ENCODE measurements around the gene ASPHD2.

The ASPHD2 gene

GRCh38 chr22:26482161-26482560 lies 53.1 kb downstream of the ASPHD2 start:
- Histone ChIP-seq H3K4me1 (ENCODE audit: insufficient read depth, low read length) (peaks cover 91% of the 10 kb centered on the region), H3K4me3 (ENCODE audit: low read depth in 1 of 2, low read length in 2 of 2) (peak overlapping the region in 1 of 2 experiments; percentile 91; a peak in 2 of 4 replicates), H3K27me3 (ENCODE audit: insufficient read depth, low read length, poor library complexity) (no peaks in the 10 kb centered on the region), H3K4me2 (ENCODE audit: insufficient read depth, low read length) (peak overlapping the region; percentile 90), H3K36me3 (ENCODE audit: insufficient read depth, low read length) (peaks cover 32% of the 10 kb centered on the region), H3K27ac (ENCODE audit: low read length) (peak overlapping the region; percentile 97), H3K9me3 (ENCODE audit: insufficient read depth, low read length, severe bottlenecking) (no peaks in the 10 kb centered on the region), H3K79me2 (ENCODE audit: insufficient read depth, low read length) (peaks cover 93% of the 10 kb centered on the region), H2AFZ (ENCODE audit: low read depth, low read length) (no peak overlapping the region), H4K20me1 (ENCODE audit: insufficient read depth, low read length) (no peaks in the 10 kb centered on the region), H3K9ac (ENCODE audit: low read depth, low read length) (peak overlapping the region; percentile 80)
- TF ChIP-seq EZH2 (IDR thresholded peaks at IDR 0.05; ENCODE audit: borderline replicate concordance, low read depth, low read length, severe bottlenecking) (no peak), CTCF (IDR thresholded peaks at IDR 0.05; ENCODE audit: borderline replicate concordance, extremely low read depth, low read length, poor library complexity, severe bottlenecking) (no peak)
- DNase-seq: no peak
- ATAC-seq (ENCODE audit: insufficient read depth, low read depth): no peak

GRCh38 chr22:26483043-26483438 lies 54.0 kb downstream of the ASPHD2 start:
- peak overlapping the region; percentile 90 for H3K4me2 ChIP-seq (ENCODE audit: insufficient read depth, low read length)
- H3K79me2 ChIP-seq (ENCODE audit: insufficient read depth, low read length): peaks cover 84% of the 10 kb centered on the region
- no peaks in the 10 kb centered on the region for H4K20me1 ChIP-seq (ENCODE audit: insufficient read depth, low read length)
- H3K4me3 ChIP-seq (ENCODE audit: low read depth in 1 of 2, low read length in 2 of 2): peak overlapping the region; percentile 46 to 91
- peak overlapping the region; percentile 83 for H2AFZ ChIP-seq (ENCODE audit: low read depth, low read length)
- H3K9ac ChIP-seq (ENCODE audit: low read depth, low read length): peak overlapping the region; percentile 80
- peaks cover 91% of the 10 kb centered on the region for H3K4me1 ChIP-seq (ENCODE audit: insufficient read depth, low read length)
- DNase-seq (no peak), ATAC-seq (ENCODE audit: insufficient read depth, low read depth) (no peak)
- H3K9me3 ChIP-seq (ENCODE audit: insufficient read depth, low read length, severe bottlenecking): no peaks in the 10 kb centered on the region
- H3K27me3 ChIP-seq (ENCODE audit: insufficient read depth, low read length, poor library complexity): no peaks in the 10 kb centered on the region
- no peak for TF ChIP-seq EZH2 (IDR thresholded peaks at IDR 0.05; ENCODE audit: borderline replicate concordance, low read depth, low read length, severe bottlenecking)
- no peak for TF ChIP-seq CTCF (IDR thresholded peaks at IDR 0.05; ENCODE audit: borderline replicate concordance, extremely low read depth, low read length, poor library complexity, severe bottlenecking)
- peaks cover 32% of the 10 kb centered on the region for H3K36me3 ChIP-seq (ENCODE audit: insufficient read depth, low read length)
- H3K27ac ChIP-seq (ENCODE audit: low read length): peak overlapping the region; percentile 97

- TF ChIP-seq EZH2 (IDR thresholded peaks at IDR 0.05; ENCODE audit: borderline replicate concordance, low read depth, low read length, severe bottlenecking) (no peak), CTCF (IDR thresholded peaks at IDR 0.05; ENCODE audit: borderline replicate concordance, extremely low read depth, low read length, poor library complexity, severe bottlenecking) (no peak)
- peak within 1 kb of the TSS; percentile 83 for H2AFZ ChIP-seq (ENCODE audit: low read depth, low read length)
Observed at GRCh38 chr22:26483439-26484359, 54.6 kb downstream of the ASPHD2 start, which contains the start of the genes HPS4 and SRRD. TSS of gene HPS4 (minus strand) at chr22:26483783. CDS start at chr22:26481762, 2,021 bp downstream. TSS of gene SRRD (plus strand) at chr22:26483877. CDS start at chr22:26483891, 14 bp downstream.

More at GRCh38 chr22:26483439-26484359, 54.6 kb downstream of the ASPHD2 start, which contains the start of the genes HPS4 and SRRD:
- peak within 1 kb of the TSS; percentile 80 for H3K9ac ChIP-seq (ENCODE audit: low read depth, low read length)
- H3K4me2 ChIP-seq (ENCODE audit: insufficient read depth, low read length): peak within 1 kb of the TSS; percentile 90
- peak within 1 kb of the TSS; percentile 97 for H3K27ac ChIP-seq (ENCODE audit: low read length)
- H4K20me1 ChIP-seq (ENCODE audit: insufficient read depth, low read length): no peaks in the 10 kb centered on the region
- peaks cover 91% of the 10 kb centered on the region for H3K4me1 ChIP-seq (ENCODE audit: insufficient read depth, low read length)
- DNase-seq (peak; percentile 90), ATAC-seq (ENCODE audit: insufficient read depth, low read depth) (peak; percentile 74)
- peaks cover 35% of the 10 kb centered on the region for H3K36me3 ChIP-seq (ENCODE audit: insufficient read depth, low read length)
- H3K27me3 ChIP-seq (ENCODE audit: insufficient read depth, low read length, poor library complexity): no peaks in the 10 kb centered on the region
- no peaks in the 10 kb centered on the region for H3K9me3 ChIP-seq (ENCODE audit: insufficient read depth, low read length, severe bottlenecking)
- H3K79me2 ChIP-seq (ENCODE audit: insufficient read depth, low read length): peaks cover 78% of the 10 kb centered on the region
- peak within 1 kb of the TSS; percentile 46 to 91 for H3K4me3 ChIP-seq (ENCODE audit: low read depth in 1 of 2, low read length in 2 of 2)
